Activated gamma-delta T cell treated with Interleukin-2 at 50 U/mL for 16 hours (primary cell): Measurements from ENCODE around the gene JARID2.

Source experiments
- DNase-seq: peaks from one replicate; pipeline ENCODE4 v3.0.0-alpha.2; 2020

Gene JARID2

GRCh38 chr6:15556711-15557110 is 310.8 kb downstream of the JARID2 start:
- no peak for DNase-seq

- DNase-seq: no peak
Measured at GRCh38 chr6:15557174-15557573, 311.3 kb downstream of the JARID2 start.

GRCh38 chr6:15560713-15561112 is 314.8 kb downstream of the JARID2 start:
- DNase-seq: no peak

- no peak for DNase-seq
Measured at GRCh38 chr6:15561447-15562199, 315.8 kb downstream of the JARID2 start.

- no peak for DNase-seq
Measured at GRCh38 chr6:15562977-15563376, 317.1 kb downstream of the JARID2 start.

GRCh38 chr6:15569035-15569995 is 323.4 kb downstream of the JARID2 start:
- no peak for DNase-seq

- no peak for DNase-seq
Measured at GRCh38 chr6:15570171-15570570, 324.3 kb downstream of the JARID2 start.
